AG04450 (cell line): ENCODE data around the gene UBE2J2. TPM values are rescaled to one million over a fixed set of nuclear protein-coding genes. Genes with fewer than 3 reads are reported as not detected.

Source experiments
- CTCF ChIA-PET: fragments of 300-600, 350-600 bp; formaldehyde crosslinking; extraction: SDS; loops from one replicate; lab custom pipeline; 2022; ENCODE audit warnings: antibody characterized with exemption, inconsistent platforms; lab: Charles Lee
- POLR2A ChIA-PET: fragments of 350-600 bp; formaldehyde crosslinking; extraction: SDS; loops from one replicate; lab custom pipeline; 2021; ENCODE audit warnings: antibody characterized with exemption, inconsistent platforms; lab: Yijun Ruan, JAX
- DNase-seq: peaks from one replicate; pipeline ENCODE4 v3.0.0-alpha.2; 2011; ENCODE audit warnings: low read depth, low spot score
- H3K27ac ChIP-seq: one replicate; pipeline ENCODE4 v1.5.1; 2012; ENCODE audit warnings: low read depth, low read length, control low read depth
- H3K27me3 ChIP-seq: one replicate; pipeline ENCODE4 v1.6.0; 2012; ENCODE audit warnings: low read length; ENCODE audit not compliant: control insufficient read depth, insufficient read depth
- H3K4me3 ChIP-seq: 2 replicates; pipeline ENCODE4 v1.5.1; 2011; ENCODE audit warnings: mild to moderate bottlenecking, low read depth, low read length, control low read depth
- H3K9me3 ChIP-seq: 2 replicates; pipeline ENCODE4 v1.5.1; 2012; ENCODE audit warnings: low read length; ENCODE audit not compliant: control insufficient read depth, insufficient read depth
- CTCF ChIP-seq: IDR thresholded peaks from 2 replicates; pipeline ENCODE4 v1.5.1; 2011; ENCODE audit warnings: low read depth, low read length, control low read depth, inconsistent platforms
- polyA plus RNA-seq: library from polyadenylated mRNA; depleted of rRNA; stranded (reverse); fragments of >200 nt; gene quantifications from 2 replicates; pipeline ENCODE4 v1.2.3, GENCODE V29; 2011

UBE2J2 gene
- polyA plus RNA-seq, 1 experiment, result 31.1 TPM

- ChIA-PET CTCF (interaction anchor here (0.6 kb wide), 1 partner anchor 16 kb away, joined by 3 read pairs; no protein-coding TSS in a partner anchor), POLR2A (interaction anchor here (0.7 kb wide), 1 partner anchor 386 kb away, joined by 3 read pairs; no protein-coding TSS in a partner anchor)
- no peak for DNase-seq
- no peaks in the 10 kb centered on the region for H3K27me3 ChIP-seq
- H3K27ac ChIP-seq, result no peak overlapping the region
- no peak overlapping the region for H3K4me3 ChIP-seq
- no peak for TF ChIP-seq CTCF
- peaks cover 14% of the 10 kb centered on the region; the same call in 1 of the 2 replicates for H3K9me3 ChIP-seq
Observed at GRCh38 chr1:1215080-1215676, 58.5 kb downstream of the UBE2J2 start.

GRCh38 chr1:1213345-1214265 lies 60.0 kb downstream of the UBE2J2 start, which contains the start of gene TNFRSF4:
TNFRSF4 (minus strand) TSS chr1:1214153; CDS start chr1:1214127, 26 bp downstream.
- TF ChIP-seq CTCF, result no peak
- no peak for DNase-seq
- H3K27ac ChIP-seq, result no peak within 1 kb of the TSS
- H3K27me3 ChIP-seq, result no peaks in the 10 kb centered on the region
- H3K9me3 ChIP-seq, result peaks cover 11% of the 10 kb centered on the region; the same call in 1 of the 2 replicates
- H3K4me3 ChIP-seq, result no peak within 1 kb of the TSS
- ChIA-PET CTCF (no interaction called here), POLR2A (no interaction called here)

GRCh38 chr1:1212780-1213344 lies 60.8 kb downstream of the UBE2J2 start:
- Histone ChIP-seq H3K27ac (no peak overlapping the region), H3K27me3 (no peaks in the 10 kb centered on the region), H3K4me3 (no peak overlapping the region), H3K9me3 (peaks cover 4% of the 10 kb centered on the region; the same call in 1 of the 2 replicates)
- DNase-seq, result no peak
- TF ChIP-seq CTCF, result no peak
- ChIA-PET CTCF (no interaction called here), POLR2A (no interaction called here)

GRCh38 chr1:1211541-1212441 lies 61.9 kb downstream of the UBE2J2 start:
- ChIA-PET CTCF (no interaction called here), POLR2A (no interaction called here)
- DNase-seq, result no peak
- Histone ChIP-seq H3K4me3 (no peak overlapping the region), H3K27ac (no peak overlapping the region), H3K27me3 (peaks cover under 1% of the 10 kb centered on the region), H3K9me3 (peaks cover 3% of the 10 kb centered on the region; the same call in 1 of the 2 replicates)
- no peak for TF ChIP-seq CTCF
